ENCODE data around the gene SLC6A19. TPM values are rescaled to one million over a fixed set of nuclear protein-coding genes. Genes with fewer than 3 reads are reported as not detected.

SLC6A19 gene
- total RNA-seq, 1 experiment from 2014 or later = not detected

- Histone ChIP-seq H4K20me1 (ENCODE audit: insufficient read depth, low read depth, low read length) (no peaks in the 10 kb centered on the region), H3K9ac (ENCODE audit: low read length) (no peak overlapping the region), H3K27ac (ENCODE audit: low read length) (no peak overlapping the region), H3K9me2 (replicated peaks; ENCODE audit: insufficient read depth, low read length) (no peaks in the 10 kb centered on the region), H3K79me2 (ENCODE audit: low read length) (no peaks in the 10 kb centered on the region), H3K4me1 (ENCODE audit: low read length) (no peaks in the 10 kb centered on the region), H2AFZ (ENCODE audit: low read length) (no peak overlapping the region), H3K4me2 (ENCODE audit: low read depth, low read length, poor library complexity, severe bottlenecking) (no peak overlapping the region), H3K4me3 (ENCODE audit: low read length) (no peak overlapping the region), H3K27me3 (ENCODE audit: low read length) (no peaks in the 10 kb centered on the region), H3K9me3 (ENCODE audit: low read length) (no peaks in the 10 kb centered on the region), H3K36me3 (ENCODE audit: insufficient read depth, low read length) (no peaks in the 10 kb centered on the region)
- DNase-seq = no peak
These were observed 19.7 kb upstream of the SLC6A19 start for GRCh38 chr5:1181451-1182359.

- Histone ChIP-seq H3K4me3 (ENCODE audit: low read length) (no peak overlapping the region), H3K36me3 (ENCODE audit: insufficient read depth, low read length) (no peaks in the 10 kb centered on the region), H3K79me2 (ENCODE audit: low read length) (no peaks in the 10 kb centered on the region), H4K20me1 (ENCODE audit: insufficient read depth, low read depth, low read length) (no peaks in the 10 kb centered on the region), H3K4me1 (ENCODE audit: low read length) (no peaks in the 10 kb centered on the region), H3K4me2 (ENCODE audit: low read depth, low read length, poor library complexity, severe bottlenecking) (no peak overlapping the region), H2AFZ (ENCODE audit: low read length) (no peak overlapping the region), H3K9me3 (ENCODE audit: low read length) (no peaks in the 10 kb centered on the region), H3K9me2 (replicated peaks; ENCODE audit: insufficient read depth, low read length) (no peaks in the 10 kb centered on the region), H3K27me3 (ENCODE audit: low read length) (no peaks in the 10 kb centered on the region), H3K9ac (ENCODE audit: low read length) (no peak overlapping the region), H3K27ac (ENCODE audit: low read length) (no peak overlapping the region)
- no peak for DNase-seq
These were observed 19.1 kb upstream of the SLC6A19 start for GRCh38 chr5:1182360-1182632.

- no peak for DNase-seq
- Histone ChIP-seq H2AFZ (ENCODE audit: low read length) (no peak overlapping the region), H3K27ac (ENCODE audit: low read length) (no peak overlapping the region), H3K4me1 (ENCODE audit: low read length) (no peaks in the 10 kb centered on the region), H3K9me3 (ENCODE audit: low read length) (no peaks in the 10 kb centered on the region), H3K9ac (ENCODE audit: low read length) (no peak overlapping the region), H3K4me3 (ENCODE audit: low read length) (no peak overlapping the region), H3K36me3 (ENCODE audit: insufficient read depth, low read length) (no peaks in the 10 kb centered on the region), H3K9me2 (replicated peaks; ENCODE audit: insufficient read depth, low read length) (no peaks in the 10 kb centered on the region), H3K4me2 (ENCODE audit: low read depth, low read length, poor library complexity, severe bottlenecking) (no peak overlapping the region), H4K20me1 (ENCODE audit: insufficient read depth, low read depth, low read length) (no peaks in the 10 kb centered on the region), H3K79me2 (ENCODE audit: low read length) (no peaks in the 10 kb centered on the region), H3K27me3 (ENCODE audit: low read length) (no peaks in the 10 kb centered on the region)
These were observed 18.6 kb upstream of the SLC6A19 start for GRCh38 chr5:1182633-1183423.

GRCh38 chr5:1183424-1184162, 17.8 kb upstream of the SLC6A19 start:
- H3K4me2 ChIP-seq (ENCODE audit: low read depth, low read length, poor library complexity, severe bottlenecking) = no peak overlapping the region
- H3K36me3 ChIP-seq (ENCODE audit: insufficient read depth, low read length) = no peaks in the 10 kb centered on the region
- H3K4me3 ChIP-seq (ENCODE audit: low read length) = no peak overlapping the region
- H3K79me2 ChIP-seq (ENCODE audit: low read length) = no peaks in the 10 kb centered on the region
- DNase-seq = no peak
- H3K4me1 ChIP-seq (ENCODE audit: low read length) = no peaks in the 10 kb centered on the region
- H3K9ac ChIP-seq (ENCODE audit: low read length) = no peak overlapping the region
- H2AFZ ChIP-seq (ENCODE audit: low read length) = no peak overlapping the region
- H4K20me1 ChIP-seq (ENCODE audit: insufficient read depth, low read depth, low read length) = no peaks in the 10 kb centered on the region
- no peak overlapping the region for H3K27ac ChIP-seq (ENCODE audit: low read length)
- H3K9me3 ChIP-seq (ENCODE audit: low read length) = no peaks in the 10 kb centered on the region
- no peaks in the 10 kb centered on the region for H3K27me3 ChIP-seq (ENCODE audit: low read length)
- no peaks in the 10 kb centered on the region for H3K9me2 ChIP-seq (replicated peaks; ENCODE audit: insufficient read depth, low read length)

- H4K20me1 ChIP-seq (ENCODE audit: insufficient read depth, low read depth, low read length) = no peaks in the 10 kb centered on the region
- H3K4me3 ChIP-seq (ENCODE audit: low read length) = no peak overlapping the region
- no peaks in the 10 kb centered on the region for H3K4me1 ChIP-seq (ENCODE audit: low read length)
- H3K79me2 ChIP-seq (ENCODE audit: low read length) = no peaks in the 10 kb centered on the region
- H3K9me3 ChIP-seq (ENCODE audit: low read length) = no peaks in the 10 kb centered on the region
- H2AFZ ChIP-seq (ENCODE audit: low read length) = no peak overlapping the region
- no peaks in the 10 kb centered on the region for H3K9me2 ChIP-seq (replicated peaks; ENCODE audit: insufficient read depth, low read length)
- H3K9ac ChIP-seq (ENCODE audit: low read length) = no peak overlapping the region
- H3K4me2 ChIP-seq (ENCODE audit: low read depth, low read length, poor library complexity, severe bottlenecking) = no peak overlapping the region
- no peaks in the 10 kb centered on the region for H3K36me3 ChIP-seq (ENCODE audit: insufficient read depth, low read length)
- no peaks in the 10 kb centered on the region for H3K27me3 ChIP-seq (ENCODE audit: low read length)
- no peak overlapping the region for H3K27ac ChIP-seq (ENCODE audit: low read length)
- no peak for DNase-seq
These were observed 17.3 kb upstream of the SLC6A19 start for GRCh38 chr5:1184163-1184470.

GRCh38 chr5:1184481-1184880, 16.9 kb upstream of the SLC6A19 start:
- Histone ChIP-seq H3K36me3 (ENCODE audit: insufficient read depth, low read length) (no peaks in the 10 kb centered on the region), H3K27me3 (ENCODE audit: low read length) (no peaks in the 10 kb centered on the region), H2AFZ (ENCODE audit: low read length) (no peak overlapping the region), H3K79me2 (ENCODE audit: low read length) (no peaks in the 10 kb centered on the region), H3K4me2 (ENCODE audit: low read depth, low read length, poor library complexity, severe bottlenecking) (no peak overlapping the region), H3K4me1 (ENCODE audit: low read length) (no peaks in the 10 kb centered on the region), H3K9ac (ENCODE audit: low read length) (no peak overlapping the region), H3K4me3 (ENCODE audit: low read length) (no peak overlapping the region), H3K9me3 (ENCODE audit: low read length) (no peaks in the 10 kb centered on the region), H3K9me2 (replicated peaks; ENCODE audit: insufficient read depth, low read length) (no peaks in the 10 kb centered on the region), H4K20me1 (ENCODE audit: insufficient read depth, low read depth, low read length) (no peaks in the 10 kb centered on the region), H3K27ac (ENCODE audit: low read length) (no peak overlapping the region)
- DNase-seq = no peak

GRCh38 chr5:1185038-1185627, 16.3 kb upstream of the SLC6A19 start:
- Histone ChIP-seq H4K20me1 (ENCODE audit: insufficient read depth, low read depth, low read length) (no peaks in the 10 kb centered on the region), H3K9me3 (ENCODE audit: low read length) (no peaks in the 10 kb centered on the region), H3K9me2 (replicated peaks; ENCODE audit: insufficient read depth, low read length) (no peaks in the 10 kb centered on the region), H3K79me2 (ENCODE audit: low read length) (no peaks in the 10 kb centered on the region), H3K9ac (ENCODE audit: low read length) (no peak overlapping the region), H3K27me3 (ENCODE audit: low read length) (no peaks in the 10 kb centered on the region), H3K27ac (ENCODE audit: low read length) (no peak overlapping the region), H2AFZ (ENCODE audit: low read length) (no peak overlapping the region), H3K4me1 (ENCODE audit: low read length) (no peaks in the 10 kb centered on the region), H3K4me2 (ENCODE audit: low read depth, low read length, poor library complexity, severe bottlenecking) (no peak overlapping the region), H3K36me3 (ENCODE audit: insufficient read depth, low read length) (no peaks in the 10 kb centered on the region), H3K4me3 (ENCODE audit: low read length) (no peak overlapping the region)
- DNase-seq = no peak
